ENCODE results near the gene RAB10.
A peak's percentile ranks its signal among the peaks of the same experiment; 100 is the strongest.

The RAB10 gene

GRCh38 chr2:26033818-26034636 is at the start of gene RAB10:
TSS of gene RAB10 (plus strand) at chr2:26034084. CDS start at chr2:26034609, 525 bp downstream.
- H3K27ac ChIP-seq: peak within 1 kb of the TSS; percentile 92
- TF ChIP-seq ZFX (IDR thresholded peaks at IDR 0.05): no peak
- TF ChIP-seq CTCF (conservative IDR thresholded peaks at IDR 0.05): no peak

- no peak overlapping the region for H3K27ac ChIP-seq
- TF ChIP-seq ZFX (IDR thresholded peaks at IDR 0.05): no peak
- no peak for TF ChIP-seq CTCF (conservative IDR thresholded peaks at IDR 0.05)
Measured at GRCh38 chr2:25988134-25988533, 45.8 kb upstream of the RAB10 start.

- TF ChIP-seq ZFX (IDR thresholded peaks at IDR 0.05) (no peak), CTCF (conservative IDR thresholded peaks at IDR 0.05) (no peak)
Measured at GRCh38 chr2:25989154-25989553, 44.7 kb upstream of the RAB10 start.

GRCh38 chr2:25991965-25992364 is 41.9 kb upstream of the RAB10 start:
- H3K27ac ChIP-seq: no peak overlapping the region
- TF ChIP-seq ZFX (IDR thresholded peaks at IDR 0.05): no peak
- TF ChIP-seq CTCF (conservative IDR thresholded peaks at IDR 0.05): no peak

More at GRCh38 chr2:25989154-25989553, 44.7 kb upstream of the RAB10 start:
- no peak overlapping the region for H3K27ac ChIP-seq

- TF ChIP-seq ZFX (IDR thresholded peaks at IDR 0.05) (no peak), CTCF (conservative IDR thresholded peaks at IDR 0.05) (no peak)
- H3K27ac ChIP-seq: no peak overlapping the region
Measured at GRCh38 chr2:25992556-25992955, 41.3 kb upstream of the RAB10 start.

GRCh38 chr2:25993049-25993448 is 40.8 kb upstream of the RAB10 start:
- H3K27ac ChIP-seq: no peak overlapping the region
- TF ChIP-seq CTCF (conservative IDR thresholded peaks at IDR 0.05): no peak
- TF ChIP-seq ZFX (IDR thresholded peaks at IDR 0.05): no peak

- H3K27ac ChIP-seq: no peak overlapping the region
- TF ChIP-seq CTCF (conservative IDR thresholded peaks at IDR 0.05) (no peak), ZFX (IDR thresholded peaks at IDR 0.05) (no peak)
Measured at GRCh38 chr2:25994509-25994908, 39.4 kb upstream of the RAB10 start.

Measured in C4-2B (cell line).